HepG2 (cell line): ENCODE results near the gene SLC7A4. TPM values are rescaled to one million over a fixed set of nuclear protein-coding genes. Genes with fewer than 3 reads are reported as not detected.

Experiments
- ATAC-seq: fragments of 200-7000 bp; cut with Tn5 transposase; 3 replicates; pipeline ENCODE4 v1.9.1; 2020; ENCODE audit warnings: mild to moderate bottlenecking, moderate library complexity
- BruUV-seq: library from RNA; stranded (reverse); fragments of 400-500 nt; replicated peaks from 2 replicates; lab custom pipeline; 2021; lab: Mats Ljungman, UMichigan
- CTCF ChIA-PET: fragments of 300-600 bp; formaldehyde crosslinking; extraction: SDS; loops from one replicate; lab custom pipeline; 2021; ENCODE audit warnings: low total read pairs, inconsistent platforms, low intra/inter-chr PET ratio; lab: Yijun Ruan, JAX
- POLR2A ChIA-PET: fragments of 350-600 bp; sonication (Branson Sonifier 250); formaldehyde crosslinking; loops from one replicate; lab custom pipeline; 2020; ENCODE audit warnings: antibody characterized with exemption, inconsistent platforms; lab: Yijun Ruan, JAX
- DNase-seq: peaks from one replicate; pipeline ENCODE4 v3.0.0-alpha.2; 2015; ENCODE audit warnings: low spot score
- FAIRE-seq: peaks from 3 replicates; lab custom pipeline; 2011; peaks lifted over from hg19 to GRCh38; lab: Jason Lieb, UNC
- H2AFZ ChIP-seq: one replicate; pipeline ENCODE4 v1.6.1; 2011; ENCODE audit warnings: low read length, inconsistent platforms
- H3K27ac ChIP-seq: fragments of 300-600 bp; 3 replicates; pipeline ENCODE4 v1.8.0; 2011; ENCODE audit warnings: mixed run types, mild to moderate bottlenecking, mixed read lengths, low read length, inconsistent platforms; ENCODE audit not compliant: insufficient read depth; ENCODE audit errors: extremely low read length
- H3K27me3 ChIP-seq, 2 experiments: fragments of 200-600 bp in 1 of 2; 2 replicates in 1 of 2; 3 replicates in 1 of 2; pipeline versions ENCODE4 v1.6.0 to v1.8.0; 2011; ENCODE audit warnings: low read length in 2 of 2, mild to moderate bottlenecking in 2 of 2, moderate library complexity in 2 of 2, inconsistent platforms in 1 of 2; ENCODE audit not compliant: insufficient read depth in 2 of 2, control insufficient read depth in 1 of 2
- H3K36me3 ChIP-seq, 2 experiments: fragments of 200-600 bp in 1 of 2; replicated peaks in 1 of 2; 2 replicates in 1 of 2; 3 replicates in 1 of 2; pipeline versions ENCODE4 v1.5.1 to v1.8.0; 2011; ENCODE audit warnings: low read length in 2 of 2, inconsistent platforms in 1 of 2; ENCODE audit not compliant: insufficient read depth in 2 of 2, control insufficient read depth in 1 of 2
- H3K4me1 ChIP-seq: 2 replicates; pipeline ENCODE4 v1.5.1; 2012; ENCODE audit warnings: low read length, inconsistent platforms; ENCODE audit not compliant: insufficient read depth
- H3K4me2 ChIP-seq: 2 replicates; pipeline ENCODE4 v1.6.0; 2011; ENCODE audit warnings: low read depth, low read length, inconsistent platforms
- H3K4me3 ChIP-seq, 3 experiments: fragments of 200-600 bp in 1 of 3; sonication (generic), shearing (Covaris generic) in 1 of 3; replicated peaks in 1 of 3; 2 replicates each; pipeline ENCODE4 v1.5.1; 2011 to 2016; ENCODE audit warnings: low read length in 3 of 3, inconsistent platforms in 2 of 3, low read depth in 2 of 3, mild to moderate bottlenecking in 2 of 3, control low read depth in 1 of 3, mixed read lengths in 1 of 3; ENCODE audit not compliant: insufficient read depth in 1 of 3
- H3K79me2 ChIP-seq: one replicate; pipeline ENCODE4 v1.6.1; 2011; ENCODE audit warnings: low read length, inconsistent platforms; ENCODE audit not compliant: insufficient read depth
- H3K9ac ChIP-seq: 2 replicates; pipeline ENCODE4 v1.6.0; 2011; ENCODE audit warnings: mild to moderate bottlenecking, low read depth, low read length, inconsistent platforms; ENCODE audit not compliant: insufficient read depth
- H3K9me3 ChIP-seq: 2 replicates; pipeline ENCODE4 v1.5.1; 2012; ENCODE audit warnings: mild to moderate bottlenecking, low read length
- H4K20me1 ChIP-seq: 2 replicates; pipeline ENCODE4 v1.6.0; 2011; ENCODE audit warnings: inconsistent platforms, mild to moderate bottlenecking, low read length, moderate library complexity; ENCODE audit not compliant: insufficient read depth
- CCAR2 ChIP-seq: fragments of 200-400 bp; formaldehyde crosslinking; optimal IDR thresholded peaks from 2 replicates; pipeline ENCODE3; 2018; ENCODE audit warnings: low read depth, mild to moderate bottlenecking, low read length, moderate library complexity
- FOXJ3 ChIP-seq: sonication (generic); formaldehyde crosslinking; IDR thresholded peaks from 2 replicates; pipeline ENCODE4 v1.4.0; 2020; ENCODE audit warnings: missing genetic modification reagents, mild to moderate bottlenecking, borderline replicate concordance
- KDM5B ChIP-seq: sonication (generic); formaldehyde crosslinking; IDR thresholded peaks from 2 replicates; pipeline ENCODE4 v1.4.0; 2020; ENCODE audit warnings: missing genetic modification reagents, mild to moderate bottlenecking, borderline replicate concordance
- MYNN ChIP-seq: sonication (generic); formaldehyde crosslinking; IDR thresholded peaks from 2 replicates; pipeline ENCODE4 v1.4.0; 2020; ENCODE audit warnings: mild to moderate bottlenecking, low read depth, missing genetic modification reagents
- POLR2A ChIP-seq, 2 experiments: IDR thresholded peaks; 2 replicates each; pipeline ENCODE4 v1.6.1; 2011; ENCODE audit warnings: low read depth in 2 of 2, low read length in 2 of 2, mild to moderate bottlenecking in 1 of 2, moderate library complexity in 1 of 2; ENCODE audit not compliant: insufficient read depth in 1 of 2
- REPIN1 ChIP-seq: sonication (generic); formaldehyde crosslinking; IDR thresholded peaks from 2 replicates; pipeline ENCODE4 v1.8.0; 2022; ENCODE audit warnings: missing genetic modification reagents, low read depth, mild to moderate bottlenecking, borderline replicate concordance
- TAF1 ChIP-seq: sonication (generic); formaldehyde crosslinking; IDR thresholded peaks from 2 replicates; pipeline ENCODE4 v1.4.0; 2020; ENCODE audit warnings: missing genetic modification reagents
- ZKSCAN8 ChIP-seq: IDR thresholded peaks from 2 replicates; pipeline ENCODE4 v1.6.1; 2016; ENCODE audit warnings: borderline replicate concordance, missing genetic modification reagents, missing compliant biosample characterization
- ZNF350 ChIP-seq: sonication (generic); formaldehyde crosslinking; IDR thresholded peaks from 2 replicates; pipeline ENCODE4 v1.4.0; 2020; ENCODE audit warnings: mild to moderate bottlenecking, low read depth, missing genetic modification reagents, borderline replicate concordance
- ZNF484 ChIP-seq: sonication (generic); formaldehyde crosslinking; IDR thresholded peaks from 2 replicates; pipeline ENCODE4 v1.5.1; 2020; ENCODE audit warnings: mild to moderate bottlenecking, low read depth, missing genetic modification reagents, borderline replicate concordance
- ZNF572 ChIP-seq: sonication (generic); formaldehyde crosslinking; IDR thresholded peaks from 2 replicates; pipeline ENCODE4 v1.5.1; 2020; ENCODE audit warnings: mild to moderate bottlenecking, missing genetic modification reagents
- ZNF703 ChIP-seq: sonication (generic); formaldehyde crosslinking; IDR thresholded peaks from 2 replicates; pipeline ENCODE4 v1.5.1; 2020; ENCODE audit warnings: missing genetic modification reagents, mild to moderate bottlenecking, moderate library complexity, borderline replicate concordance
- WGBS: methylation state at CpG from one replicate; pipeline ENCODE4 v1.1.6; 2017; ENCODE audit warnings: low lambda C conversion rate; 5-methylcytosine and 5-hydroxymethylcytosine counted together
- in situ Hi-C: cut with HindIII; loops from 2 replicates; pipeline ENCODE4 v1.10.0; 2017; ENCODE audit warnings: low pct_unique_long_range_greater_than_20kb; ENCODE audit not compliant: extremely low pct_ligation_motif_present
- intact Hi-C: fragments of 100-400 bp; cut with micrococcal nuclease; formaldehyde crosslinking; loops from one replicate; pipeline ENCODE4 v1.10.0; 2022; ENCODE audit not compliant: unreplicated experiment
- polyA plus RNA-seq, 8 experiments: library from polyadenylated mRNA; depleted of rRNA in 3 of 8; stranded (reverse) in 7 of 8; unstranded in 1 of 8; fragments of >200 nt; fragmentation: Illumina TruSeq in 4 of 8; extraction: Trizol in 4 of 8; gene quantifications; 2 replicates each; pipeline versions ENCODE4 v1.2.1 to v1.2.3, GENCODE V29; 2011 to 2016; ENCODE audit warnings: low read depth in 4 of 8, missing spikeins in 1 of 8, mixed read lengths in 1 of 8; ENCODE audit not compliant: insufficient read depth in 1 of 8
- total RNA-seq, 5 experiments: library from RNA; depleted of rRNA; stranded (reverse); fragments of >200 nt; fragmentation: Illumina TruSeq; extraction: Trizol; gene quantifications; 2 replicates each; pipeline ENCODE4 v1.2.3, GENCODE V29; 2016; ENCODE audit warnings: low read depth in 1 of 5
- TF ChIP-seq, protein P1 (sequence below): sonication (generic); formaldehyde crosslinking; IDR thresholded peaks from 2 replicates; pipeline ENCODE4 v1.4.0; 2020; ENCODE audit warnings: mild to moderate bottlenecking, missing genetic modification reagents
- TF ChIP-seq, protein P2 (sequence below): sonication (generic); formaldehyde crosslinking; IDR thresholded peaks from 2 replicates; pipeline ENCODE4 v1.4.0; 2020; ENCODE audit warnings: mild to moderate bottlenecking, missing genetic modification reagents
- TF ChIP-seq, protein P3 (sequence below): sonication (generic); formaldehyde crosslinking; IDR thresholded peaks from 2 replicates; pipeline ENCODE4 v1.4.0; 2020; ENCODE audit warnings: missing genetic modification reagents

SLC7A4 gene
- total and polyA plus RNA-seq, 2 of the 13 experiments (the other 11 are each of a cell fraction or from before 2014, with no cell fraction given): not detected

DNA sequence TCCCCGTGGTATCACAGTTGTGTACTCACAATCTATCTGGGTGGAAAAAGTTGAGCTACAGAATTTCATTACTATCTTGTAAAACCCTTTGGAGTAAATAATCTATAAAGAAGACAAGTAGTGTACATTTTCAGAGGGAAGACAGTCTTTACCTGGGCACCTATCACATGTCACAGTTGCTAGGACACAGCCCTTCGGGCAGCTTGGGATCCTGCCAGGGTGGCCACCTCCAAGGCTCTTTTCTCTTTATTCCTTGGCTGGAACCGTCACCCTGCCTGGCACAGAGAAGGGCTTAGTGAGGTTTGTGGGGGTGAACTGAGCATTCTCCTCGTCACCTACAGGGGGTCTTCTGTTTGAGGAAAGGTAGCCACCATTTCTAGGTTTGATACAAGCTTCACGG, 37.0 kb upstream of the SLC7A4 start:
- peaks cover 17% of the 10 kb centered on the region for H3K4me1 ChIP-seq
- intact Hi-C loops: no loop called here
- no peak for DNase-seq
- ChIA-PET POLR2A (interaction anchor here (1.6 kb wide), 1 partner anchor 87 kb away, joined by 3 read pairs; the partner anchor contains the start of gene LZTR1), CTCF (no interaction called here)
- in situ Hi-C loops: no loop called here
- ATAC-seq: no peak
- FAIRE-seq: no peak
- H3K4me2 ChIP-seq: no peak overlapping the region
- no peaks in the 10 kb centered on the region for H3K9me3 ChIP-seq
- H3K27ac ChIP-seq: no peak overlapping the region
- peaks cover 1 to 20% of the 10 kb centered on the region in 2 experiments; a peak in 4 of 5 replicates for H3K27me3 ChIP-seq
- H4K20me1 ChIP-seq: no peaks in the 10 kb centered on the region
- H3K4me3 ChIP-seq: no peak overlapping the region
- WGBS: 20% methylated on average over 3 of the region's 5 CpGs
- no peak overlapping the region for H2AFZ ChIP-seq
- no peaks in the 10 kb centered on the region for H3K36me3 ChIP-seq
- BruUV-seq: no TSS peak
- no peaks in the 10 kb centered on the region for H3K79me2 ChIP-seq
- H3K9ac ChIP-seq: no peak overlapping the region
- TF ChIP-seq ZNF350 (CRISPR knock-in tag): no peak
- TF ChIP-seq, protein P1, sequence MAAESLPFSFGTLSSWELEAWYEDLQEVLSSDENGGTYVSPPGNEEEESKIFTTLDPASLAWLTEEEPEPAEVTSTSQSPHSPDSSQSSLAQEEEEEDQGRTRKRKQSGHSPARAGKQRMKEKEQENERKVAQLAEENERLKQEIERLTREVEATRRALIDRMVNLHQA (CRISPR knock-in tag): no peak
- TF ChIP-seq, protein P2, sequence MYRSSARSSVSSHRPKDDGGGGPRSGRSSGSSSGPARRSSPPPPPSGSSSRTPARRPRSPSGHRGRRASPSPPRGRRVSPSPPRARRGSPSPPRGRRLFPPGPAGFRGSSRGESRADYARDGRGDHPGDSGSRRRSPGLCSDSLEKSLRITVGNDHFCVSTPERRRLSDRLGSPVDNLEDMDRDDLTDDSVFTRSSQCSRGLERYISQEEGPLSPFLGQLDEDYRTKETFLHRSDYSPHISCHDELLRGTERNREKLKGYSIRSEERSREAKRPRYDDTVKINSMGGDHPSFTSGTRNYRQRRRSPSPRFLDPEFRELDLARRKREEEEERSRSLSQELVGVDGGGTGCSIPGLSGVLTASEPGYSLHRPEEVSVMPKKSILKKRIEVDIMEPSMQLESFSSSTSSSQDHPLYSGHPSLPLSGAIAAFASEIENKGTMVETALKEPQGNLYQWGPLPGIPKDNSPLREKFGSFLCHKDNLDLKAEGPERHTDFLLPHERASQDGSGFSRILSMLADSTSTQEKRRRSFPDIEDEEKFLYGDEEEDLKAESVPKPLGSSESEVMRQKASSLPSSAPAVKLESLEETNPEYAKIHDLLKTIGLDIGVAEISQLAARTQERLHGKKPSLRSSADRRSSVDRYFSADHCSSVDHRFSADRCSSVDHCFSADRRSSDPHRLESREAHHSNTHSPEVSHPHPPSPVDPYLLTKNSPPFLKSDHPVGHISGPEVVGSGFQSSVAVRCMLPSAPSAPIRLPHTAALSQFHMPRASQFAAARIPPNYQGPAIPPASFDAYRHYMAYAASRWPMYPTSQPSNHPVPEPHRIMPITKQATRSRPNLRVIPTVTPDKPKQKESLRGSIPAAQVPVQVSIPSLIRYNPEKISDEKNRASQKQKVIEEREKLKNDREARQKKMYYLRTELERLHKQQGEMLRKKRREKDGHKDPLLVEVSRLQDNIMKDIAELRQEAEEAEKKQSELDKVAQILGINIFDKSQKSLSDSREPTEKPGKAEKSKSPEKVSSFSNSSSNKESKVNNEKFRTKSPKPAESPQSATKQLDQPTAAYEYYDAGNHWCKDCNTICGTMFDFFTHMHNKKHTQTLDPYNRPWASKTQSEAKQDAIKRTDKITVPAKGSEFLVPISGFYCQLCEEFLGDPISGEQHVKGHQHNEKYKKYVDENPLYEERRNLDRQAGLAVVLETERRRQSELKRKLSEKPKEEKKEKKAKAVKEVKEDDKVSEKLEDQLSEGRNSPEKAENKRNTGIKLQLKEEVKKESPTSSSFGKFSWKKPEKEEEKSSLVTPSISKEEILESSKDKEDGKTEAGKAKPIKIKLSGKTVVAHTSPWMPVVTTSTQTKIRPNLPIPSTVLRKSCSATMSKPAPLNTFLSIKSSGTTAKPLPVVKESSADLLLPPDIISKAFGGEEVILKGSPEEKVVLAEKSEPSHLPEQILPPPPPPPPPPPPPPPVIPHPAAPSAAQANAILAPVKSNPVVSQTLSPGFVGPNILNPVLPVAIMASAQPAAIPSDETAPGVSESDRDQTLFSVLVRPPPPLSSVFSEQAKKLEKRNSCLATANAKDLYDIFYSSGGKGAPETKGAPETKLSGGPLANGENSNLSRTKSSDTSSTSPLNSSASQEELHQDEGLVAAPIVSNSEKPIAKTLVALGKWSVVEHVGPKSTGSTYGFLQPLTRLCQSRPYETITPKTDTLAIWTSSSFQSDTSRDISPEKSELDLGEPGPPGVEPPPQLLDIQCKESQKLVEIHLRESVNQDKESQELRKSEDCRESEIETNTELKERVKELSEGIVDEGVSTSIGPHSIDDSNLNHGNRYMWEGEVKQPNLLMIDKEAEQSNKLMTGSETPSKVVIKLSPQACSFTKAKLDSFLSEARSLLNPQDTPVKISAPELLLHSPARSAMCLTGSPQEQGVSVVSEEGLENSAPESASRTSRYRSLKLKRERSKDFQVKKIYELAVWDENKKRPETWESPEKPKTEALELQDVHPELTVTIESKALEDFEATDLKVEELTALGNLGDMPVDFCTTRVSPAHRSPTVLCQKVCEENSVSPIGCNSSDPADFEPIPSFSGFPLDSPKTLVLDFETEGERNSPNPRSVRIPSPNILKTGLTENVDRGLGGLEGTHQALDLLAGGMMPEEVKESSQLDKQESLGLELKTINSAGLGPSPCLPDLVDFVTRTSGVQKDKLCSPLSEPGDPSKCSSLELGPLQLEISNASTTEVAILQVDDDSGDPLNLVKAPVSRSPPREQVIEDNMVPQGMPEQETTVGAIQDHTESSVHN (CRISPR knock-in tag): no peak
- TF ChIP-seq ZNF572 (CRISPR knock-in tag): no peak
- TF ChIP-seq ZNF703: no peak
- TF ChIP-seq FOXJ3 (CRISPR knock-in tag): no peak
- TF ChIP-seq, protein P3, sequence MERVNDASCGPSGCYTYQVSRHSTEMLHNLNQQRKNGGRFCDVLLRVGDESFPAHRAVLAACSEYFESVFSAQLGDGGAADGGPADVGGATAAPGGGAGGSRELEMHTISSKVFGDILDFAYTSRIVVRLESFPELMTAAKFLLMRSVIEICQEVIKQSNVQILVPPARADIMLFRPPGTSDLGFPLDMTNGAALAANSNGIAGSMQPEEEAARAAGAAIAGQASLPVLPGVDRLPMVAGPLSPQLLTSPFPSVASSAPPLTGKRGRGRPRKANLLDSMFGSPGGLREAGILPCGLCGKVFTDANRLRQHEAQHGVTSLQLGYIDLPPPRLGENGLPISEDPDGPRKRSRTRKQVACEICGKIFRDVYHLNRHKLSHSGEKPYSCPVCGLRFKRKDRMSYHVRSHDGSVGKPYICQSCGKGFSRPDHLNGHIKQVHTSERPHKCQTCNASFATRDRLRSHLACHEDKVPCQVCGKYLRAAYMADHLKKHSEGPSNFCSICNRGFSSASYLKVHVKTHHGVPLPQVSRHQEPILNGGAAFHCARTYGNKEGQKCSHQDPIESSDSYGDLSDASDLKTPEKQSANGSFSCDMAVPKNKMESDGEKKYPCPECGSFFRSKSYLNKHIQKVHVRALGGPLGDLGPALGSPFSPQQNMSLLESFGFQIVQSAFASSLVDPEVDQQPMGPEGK (CRISPR knock-in tag): no peak
- no peak for TF ChIP-seq KDM5B (CRISPR knock-in tag)
- TF ChIP-seq CCAR2: no peak
- no peak for TF ChIP-seq MYNN (CRISPR knock-in tag)
- TF ChIP-seq ZKSCAN8: no peak
- no peak for TF ChIP-seq REPIN1 (CRISPR knock-in tag)
- TF ChIP-seq TAF1 (CRISPR knock-in tag): no peak
- TF ChIP-seq POLR2A (IDR thresholded peaks at IDR 0.05; ENCODE audit: insufficient read depth in 1 of 2, low read depth in 2 of 2, low read length in 2 of 2): no peak
- TF ChIP-seq ZNF484: no peak
